Stomach smooth muscle (tissue), 2 donors: Measurements from ENCODE around the gene SLC40A1.

Experiments used
- H3K27ac ChIP-seq: one replicate; pipeline ENCODE4 v1.7.0; 2013; ENCODE audit warnings: mild to moderate bottlenecking, low read length, inconsistent platforms
- H3K27me3 ChIP-seq, 2 donors: one replicate each; pipeline ENCODE4 v1.7.0; 2013; ENCODE audit warnings: low read length in 2 of 2; ENCODE audit not compliant: insufficient read depth in 2 of 2, control insufficient read depth in 1 of 2
- H3K36me3 ChIP-seq, 2 donors: one replicate each; pipeline ENCODE4 v1.7.0; 2013; ENCODE audit warnings: low read length in 2 of 2; ENCODE audit not compliant: control insufficient read depth in 2 of 2, insufficient read depth in 2 of 2
- H3K4me1 ChIP-seq: one replicate; pipeline ENCODE4 v1.7.0; 2013; ENCODE audit warnings: low read length; ENCODE audit not compliant: control insufficient read depth, insufficient read depth
- H3K4me3 ChIP-seq, 2 donors: one replicate each; pipeline ENCODE4 v1.7.0; 2013; ENCODE audit warnings: low read length in 2 of 2
- H3K9ac ChIP-seq, 2 donors: one replicate each; pipeline ENCODE4 v1.7.0; 2013; ENCODE audit warnings: low read length in 2 of 2, mild to moderate bottlenecking in 1 of 2
- H3K9me3 ChIP-seq, 2 donors: one replicate each; pipeline ENCODE4 v1.7.0; 2013; ENCODE audit warnings: low read length in 2 of 2; ENCODE audit not compliant: control insufficient read depth in 2 of 2
- donor health status: healthy.
- donor health status: Pancreatic carcinoma.

Gene SLC40A1

GRCh38 chr2:189599245-189599644 lies 18.7 kb upstream of the SLC40A1 start:
- Histone ChIP-seq H3K4me3 (no peak overlapping the region), H3K9me3 (no peaks in the 10 kb centered on the region), H3K27ac (no peak overlapping the region), H3K9ac (no peak overlapping the region), H3K4me1 (no peaks in the 10 kb centered on the region), H3K27me3 (no peaks in the 10 kb centered on the region), H3K36me3 (no peaks in the 10 kb centered on the region)

- H3K9me3 ChIP-seq, result no peaks in the 10 kb centered on the region
- no peaks in the 10 kb centered on the region for H3K36me3 ChIP-seq
- H3K4me1 ChIP-seq, result no peaks in the 10 kb centered on the region
- H3K27ac ChIP-seq, result no peak overlapping the region
- H3K4me3 ChIP-seq, result no peak overlapping the region
- H3K9ac ChIP-seq, result no peak overlapping the region
- H3K27me3 ChIP-seq, result no peaks in the 10 kb centered on the region
Observed at GRCh38 chr2:189595417-189595816, 14.8 kb upstream of the SLC40A1 start.

- Histone ChIP-seq H3K36me3 (no peaks in the 10 kb centered on the region), H3K27me3 (no peaks in the 10 kb centered on the region), H3K27ac (no peak overlapping the region), H3K9ac (no peak overlapping the region), H3K4me1 (no peaks in the 10 kb centered on the region), H3K9me3 (no peaks in the 10 kb centered on the region), H3K4me3 (no peak overlapping the region)
Observed at GRCh38 chr2:189594305-189594704, 13.7 kb upstream of the SLC40A1 start.

- Histone ChIP-seq H3K9me3 (no peaks in the 10 kb centered on the region), H3K27me3 (no peaks in the 10 kb centered on the region), H3K4me1 (no peaks in the 10 kb centered on the region), H3K27ac (no peak overlapping the region), H3K9ac (no peak overlapping the region), H3K36me3 (no peaks in the 10 kb centered on the region), H3K4me3 (no peak overlapping the region)
Observed at GRCh38 chr2:189593115-189593514, 12.5 kb upstream of the SLC40A1 start.

GRCh38 chr2:189592353-189592984 lies 11.9 kb upstream of the SLC40A1 start:
- H3K9ac ChIP-seq, result no peak overlapping the region
- H3K27ac ChIP-seq, result no peak overlapping the region
- no peaks in the 10 kb centered on the region for H3K36me3 ChIP-seq
- no peaks in the 10 kb centered on the region for H3K4me1 ChIP-seq
- H3K4me3 ChIP-seq, result no peak overlapping the region
- no peaks in the 10 kb centered on the region for H3K9me3 ChIP-seq
- no peaks in the 10 kb centered on the region for H3K27me3 ChIP-seq

GRCh38 chr2:189587780-189588179 lies 7.2 kb upstream of the SLC40A1 start:
- no peak overlapping the region for H3K4me3 ChIP-seq
- H3K27ac ChIP-seq, result no peak overlapping the region
- no peaks in the 10 kb centered on the region for H3K9me3 ChIP-seq
- no peak overlapping the region for H3K9ac ChIP-seq
- H3K36me3 ChIP-seq, result no peaks in the 10 kb centered on the region
- no peaks in the 10 kb centered on the region for H3K27me3 ChIP-seq
- no peaks in the 10 kb centered on the region for H3K4me1 ChIP-seq

- H3K4me3 ChIP-seq, result no peak overlapping the region
- no peak overlapping the region for H3K27ac ChIP-seq
- peaks cover 9% of the 10 kb centered on the region for H3K4me1 ChIP-seq
- no peaks in the 10 kb centered on the region for H3K9me3 ChIP-seq
- H3K36me3 ChIP-seq, result no peaks in the 10 kb centered on the region
- H3K9ac ChIP-seq, result no peak overlapping the region
- no peaks in the 10 kb centered on the region for H3K27me3 ChIP-seq
Observed at GRCh38 chr2:189585226-189585756, 4.7 kb upstream of the SLC40A1 start.

- Histone ChIP-seq H3K9me3 (no peaks in the 10 kb centered on the region), H3K9ac (no peak overlapping the region), H3K36me3 (no peaks in the 10 kb centered on the region), H3K27me3 (no peaks in the 10 kb centered on the region), H3K4me1 (peaks cover 9% of the 10 kb centered on the region), H3K27ac (no peak overlapping the region), H3K4me3 (no peak overlapping the region)
Observed at GRCh38 chr2:189584686-189585085, 4.1 kb upstream of the SLC40A1 start.

- Histone ChIP-seq H3K9ac (no peak overlapping the region), H3K36me3 (no peaks in the 10 kb centered on the region), H3K4me3 (no peak overlapping the region), H3K4me1 (peaks cover 9% of the 10 kb centered on the region), H3K9me3 (no peaks in the 10 kb centered on the region), H3K27ac (no peak overlapping the region), H3K27me3 (no peaks in the 10 kb centered on the region)
Observed at GRCh38 chr2:189583227-189584198, 2.9 kb upstream of the SLC40A1 start.

- Histone ChIP-seq H3K36me3 (no peaks in the 10 kb centered on the region), H3K27ac (no peak overlapping the region), H3K9me3 (no peaks in the 10 kb centered on the region), H3K4me3 (no peak overlapping the region), H3K9ac (no peak overlapping the region), H3K27me3 (no peaks in the 10 kb centered on the region), H3K4me1 (peaks cover 9% of the 10 kb centered on the region)
Observed at GRCh38 chr2:189582809-189583192, 2.2 kb upstream of the SLC40A1 start.
